ENCODE measurements around the gene ANKHD1.

DNA sequence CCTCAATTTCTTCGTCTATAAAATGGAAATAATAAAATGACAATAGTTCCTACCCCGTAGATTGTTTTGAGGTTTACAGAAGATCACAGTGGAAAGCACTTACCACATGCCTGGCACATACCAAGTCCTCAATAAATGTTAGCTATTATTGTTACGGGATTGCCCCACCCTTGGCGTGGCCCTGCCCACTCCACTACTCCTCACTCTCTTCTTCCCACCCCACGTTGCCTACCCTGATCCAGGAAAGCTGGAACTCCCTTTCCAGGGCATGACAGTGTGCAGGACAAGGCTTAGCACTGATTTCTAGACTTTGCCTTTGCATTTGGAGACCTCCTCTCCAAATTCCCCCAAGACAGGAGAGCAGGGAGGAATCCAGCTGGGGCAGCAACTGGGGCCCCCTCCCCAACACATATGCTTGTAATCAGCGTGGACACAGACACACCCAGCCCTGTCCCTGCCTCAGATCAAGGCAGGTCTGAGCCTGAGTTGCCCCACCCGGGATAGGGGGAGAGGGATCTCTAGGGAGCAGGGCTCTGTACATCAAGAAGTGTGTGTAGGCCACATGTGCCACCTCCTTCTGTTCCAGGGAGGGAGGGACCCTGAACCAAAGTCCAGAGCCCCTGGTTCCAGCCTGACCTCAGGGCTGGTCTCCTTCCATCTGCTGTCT lies 34.9 kb upstream of the ANKHD1 start:
- no peak for TF ChIP-seq CTCF (IDR thresholded peaks at IDR 0.05)
- TF ChIP-seq POLR2A (IDR thresholded peaks at IDR 0.05), result no peak
